NCI-H1930 (cell line): ENCODE data around the gene FAM110D.

Experiments used
- DNase-seq, 2 experiments: peaks; one replicate each; lab custom pipeline; 2025; lab: John Stamatoyannopoulos, UW

Gene FAM110D

DNA sequence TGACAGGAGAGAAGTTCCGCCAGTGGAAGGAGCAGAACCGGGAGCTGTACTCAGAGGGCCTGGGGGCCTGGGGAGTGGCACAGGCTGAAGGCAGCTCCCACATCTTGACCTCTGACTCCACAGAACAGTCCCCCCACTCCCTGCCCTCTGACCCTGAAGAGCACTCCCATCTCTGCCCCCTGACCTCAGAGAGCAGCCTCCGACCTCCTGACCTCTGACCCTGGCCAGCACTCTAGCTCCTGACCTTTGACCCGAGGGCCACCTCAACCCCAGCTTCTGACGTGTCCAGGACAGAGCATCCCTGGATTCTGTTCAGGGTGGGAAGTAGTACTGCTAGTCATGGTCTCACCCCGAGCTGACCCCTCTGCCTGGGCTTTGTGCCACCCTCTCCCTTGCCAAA is 30.5 kb downstream of the FAM110D start:
- no peak for DNase-seq

DNA sequence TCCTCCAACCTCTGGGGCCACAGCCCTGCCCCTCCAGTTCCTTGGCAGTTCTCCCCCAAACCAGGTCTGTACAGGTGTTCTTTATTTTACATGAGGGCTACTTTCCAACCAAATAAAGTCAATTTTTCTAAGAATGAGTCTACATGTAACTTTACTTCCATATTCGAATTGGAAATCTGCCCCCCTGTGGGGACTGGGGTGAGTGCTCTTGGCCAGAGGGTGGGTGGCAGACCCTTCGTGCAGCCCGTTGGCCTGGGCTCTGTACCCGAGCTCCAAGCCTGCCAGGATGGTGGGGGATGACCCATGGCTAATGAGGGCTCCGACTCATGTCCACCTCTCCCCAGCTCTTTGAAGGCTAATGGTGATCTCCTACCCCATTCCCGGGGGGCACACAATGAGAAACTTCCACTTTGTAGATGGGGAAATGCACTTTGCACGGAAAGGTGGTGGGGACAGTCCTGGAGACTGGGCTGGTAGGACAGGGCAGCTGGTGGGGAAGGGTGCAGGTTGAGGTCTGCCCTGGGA is 30.9 kb downstream of the FAM110D start:
- no peak for DNase-seq

DNA sequence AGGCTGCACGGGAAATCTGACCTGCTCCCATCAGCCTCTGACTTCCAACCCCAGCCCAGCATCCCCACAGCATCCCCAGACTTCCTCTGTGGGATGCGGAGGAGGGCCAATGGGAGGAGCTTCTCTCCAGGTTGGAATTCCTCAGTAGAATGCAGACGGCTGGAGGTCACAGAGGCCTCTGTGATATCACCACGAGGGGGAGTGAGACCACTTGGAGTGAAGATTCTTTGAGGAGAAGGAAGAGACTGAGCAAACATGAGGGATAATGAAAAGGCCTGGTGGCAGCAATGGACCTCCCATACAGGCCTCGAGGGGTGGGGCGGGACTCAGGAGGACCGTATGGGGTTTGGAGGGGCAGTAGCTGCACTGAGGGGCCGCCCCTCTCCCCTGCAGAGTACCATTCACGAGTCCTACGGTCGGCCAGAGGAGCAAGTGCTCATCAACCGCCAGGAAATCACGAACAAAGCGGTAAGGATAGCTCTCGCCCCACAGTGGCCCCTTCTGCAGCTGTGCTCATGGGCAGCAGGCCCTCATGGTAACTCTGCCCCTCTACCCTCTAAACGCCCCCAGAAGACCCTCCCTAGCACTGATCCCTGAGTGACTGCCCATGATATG is 31.6 kb downstream of the FAM110D start, which contains the start of gene CATSPER4:
Gene CATSPER4, plus strand, starts transcription at position 230 of the 615 bp plus-strand sequence. Its CDS starts 26 bp downstream, at position 256.
- peak in 1 of 2 experiments; percentile 22 for DNase-seq

DNA sequence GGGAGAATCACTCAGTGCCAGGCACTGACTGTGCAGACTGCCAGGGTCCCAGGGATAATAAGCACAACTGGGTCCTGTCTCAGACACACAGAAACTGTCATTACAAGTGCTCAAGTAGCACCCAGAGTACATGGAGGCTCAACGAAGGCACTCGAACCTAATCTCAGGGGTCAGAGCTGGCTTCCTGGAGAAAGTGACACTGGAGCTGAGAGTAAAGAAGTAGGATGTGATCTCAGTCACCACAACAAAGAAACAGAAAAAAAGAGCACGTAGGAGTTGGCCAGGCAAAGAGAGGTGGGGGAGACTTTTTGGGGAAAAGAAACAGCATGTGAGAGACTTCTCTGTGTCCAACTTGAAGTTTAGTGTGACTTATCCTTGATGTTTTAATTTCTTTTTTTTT is 32.9 kb downstream of the FAM110D start:
- no peak for DNase-seq

DNA sequence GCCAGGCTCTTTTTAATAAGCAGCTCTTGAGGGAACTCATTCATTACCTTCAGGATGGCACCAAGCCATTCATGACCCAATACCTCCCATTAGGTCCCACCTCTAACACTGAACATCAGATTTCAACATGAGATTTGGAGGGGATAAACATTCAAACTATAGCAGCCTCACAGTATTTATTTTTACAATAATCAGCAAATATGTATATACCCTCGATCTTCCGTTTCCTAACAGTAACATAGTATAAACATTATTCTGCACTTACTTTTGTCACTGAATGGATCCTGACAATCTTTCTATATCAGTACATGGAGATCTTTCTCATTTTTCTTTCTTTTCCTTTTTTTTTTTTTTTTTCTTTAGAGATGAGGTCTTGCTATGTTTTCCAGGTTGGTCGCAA is 36.9 kb downstream of the FAM110D start:
- DNase-seq = no peak

DNA sequence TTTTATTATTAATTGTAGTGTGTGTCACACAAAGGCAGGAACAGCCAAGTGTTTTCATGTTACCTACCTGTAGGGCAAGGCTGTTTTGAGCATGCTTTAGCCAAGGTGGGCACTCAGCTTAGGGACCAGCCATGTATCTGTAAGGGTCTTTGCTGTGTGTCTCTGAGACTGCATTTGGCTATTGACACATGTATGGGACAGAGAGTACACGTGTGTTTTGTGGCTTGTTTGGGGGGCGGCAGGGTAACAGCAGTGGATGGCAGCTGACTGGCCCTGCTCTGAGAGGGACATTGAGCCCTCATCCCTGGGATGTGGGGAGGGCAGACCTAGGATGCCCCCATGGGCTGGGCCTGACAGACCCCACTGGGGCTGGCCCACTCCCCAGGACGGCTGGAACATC is 38.4 kb downstream of the FAM110D start:
- DNase-seq = no peak

DNA sequence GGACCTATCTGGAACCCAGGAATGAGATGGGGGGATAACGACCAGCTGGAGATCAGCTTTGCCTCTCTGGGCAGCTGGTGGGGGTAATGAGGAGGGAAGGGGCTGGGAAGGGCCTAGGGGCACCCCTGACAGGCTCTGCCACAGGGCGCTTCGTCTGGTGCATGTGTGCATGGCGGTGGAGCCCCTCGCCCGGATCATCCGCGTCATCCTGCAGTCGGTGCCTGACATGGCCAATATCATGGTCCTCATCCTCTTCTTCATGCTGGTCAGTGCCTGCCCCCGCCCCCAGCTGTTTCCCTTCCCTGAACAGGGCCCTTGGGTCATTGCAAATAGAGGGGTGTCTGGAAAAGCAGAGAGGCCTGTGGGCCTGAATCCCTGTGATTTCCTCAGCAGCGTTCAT is 38.9 kb downstream of the FAM110D start:
- no peak for DNase-seq

DNA sequence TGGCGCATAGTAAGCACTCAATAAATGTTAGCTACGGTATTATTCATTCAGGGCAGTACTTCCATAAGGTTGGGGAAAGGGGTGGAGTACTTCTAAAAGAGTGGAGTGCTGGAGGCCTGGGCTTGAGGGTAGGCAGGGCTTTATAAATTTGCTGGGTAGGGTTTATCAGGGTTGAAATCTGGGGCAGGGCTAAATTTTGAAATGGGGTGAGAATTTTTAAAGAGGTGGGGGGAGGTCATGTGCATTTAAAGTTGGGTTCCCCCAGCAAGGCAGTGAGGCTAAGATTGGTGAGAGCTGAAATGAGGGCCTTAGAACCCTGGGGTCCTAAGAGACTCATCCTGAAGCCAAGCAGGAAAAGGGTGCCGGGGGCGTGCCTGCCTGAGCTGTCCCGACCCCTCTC is 41.5 kb downstream of the FAM110D start:
- no peak for DNase-seq

DNA sequence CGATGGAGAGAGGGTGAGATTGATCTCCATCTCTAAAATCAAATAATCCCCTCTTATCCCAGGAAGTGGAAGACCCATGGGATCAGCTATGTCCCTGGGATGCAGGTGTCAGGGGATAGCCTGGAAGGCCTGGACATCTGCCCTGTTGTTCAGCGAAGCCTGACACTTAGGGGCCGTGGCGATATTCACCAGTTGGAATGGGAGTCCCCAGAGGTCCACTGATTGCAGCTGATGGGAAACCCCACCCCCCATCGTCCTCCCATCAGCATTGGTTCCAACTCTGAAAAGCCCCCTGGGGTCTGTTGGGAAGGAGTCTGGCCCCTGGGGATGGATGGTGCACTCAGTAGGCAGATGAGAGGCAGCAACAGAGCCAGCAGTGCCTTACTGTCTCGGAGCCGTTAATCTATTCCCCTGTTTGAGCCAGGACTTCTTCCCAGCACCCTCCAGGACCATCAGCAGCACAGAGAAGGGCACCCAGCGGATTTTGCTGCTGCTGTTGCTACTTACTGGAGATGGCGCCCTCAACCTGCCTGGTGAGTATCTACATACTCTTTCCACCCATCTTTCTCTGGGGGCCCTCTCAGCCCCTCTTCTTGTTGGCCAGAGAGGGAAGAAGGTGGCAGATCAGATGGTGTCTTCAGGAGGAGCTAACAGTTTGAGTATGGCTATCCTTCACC is 44.9 kb downstream of the FAM110D start:
- no peak for DNase-seq

DNA sequence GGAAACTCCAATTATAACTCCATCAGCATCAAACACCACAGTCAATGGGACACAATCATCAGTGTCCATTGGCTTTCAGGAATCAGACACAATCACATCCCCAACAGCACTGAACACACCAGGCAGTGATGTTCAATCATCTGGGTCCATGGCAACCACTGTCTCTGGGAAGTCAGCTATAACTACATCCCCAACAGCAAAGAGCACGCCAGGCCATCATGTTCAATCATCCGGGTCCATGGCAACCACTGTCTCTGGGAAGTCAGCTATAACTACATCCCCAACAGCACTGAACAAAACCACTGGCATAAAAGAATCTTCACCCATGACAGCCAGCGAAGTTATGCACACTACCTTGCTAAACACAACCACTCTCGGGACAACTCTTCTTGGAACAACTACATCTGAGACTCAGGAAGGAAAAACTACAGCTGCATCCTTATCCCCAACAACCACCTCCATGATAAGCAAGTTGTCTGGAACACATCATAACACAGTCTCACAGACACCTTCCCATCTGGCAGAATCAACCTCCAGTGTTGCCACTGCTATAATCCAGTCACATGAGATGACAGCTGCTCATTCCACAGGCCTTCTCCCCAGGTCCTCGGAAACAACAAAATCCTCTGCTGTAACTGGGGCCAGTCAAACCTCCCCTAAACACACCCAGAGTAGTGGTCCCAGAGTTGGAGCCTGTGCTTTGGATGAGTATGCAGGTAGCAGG is 51.4 kb downstream of the FAM110D start:
- no peak for DNase-seq

DNA sequence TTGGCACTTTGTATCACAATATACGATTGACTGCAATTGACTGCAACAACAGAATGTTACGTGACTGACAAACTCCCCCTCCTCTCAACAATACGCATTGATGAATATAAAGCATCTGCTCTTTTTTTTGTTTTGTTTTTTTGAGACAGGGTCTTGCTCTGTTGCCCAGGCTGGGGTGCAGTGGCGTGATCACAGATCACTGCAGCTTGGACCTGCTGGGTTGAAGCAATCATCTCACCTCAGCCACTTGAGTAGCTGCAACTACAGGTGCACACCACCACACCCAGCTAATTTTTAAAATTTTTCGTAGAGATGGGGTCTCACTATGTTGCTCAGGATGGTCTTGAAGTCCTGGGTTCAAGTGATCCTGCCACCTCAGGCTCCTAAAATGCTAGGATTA is 53.8 kb downstream of the FAM110D start:
- DNase-seq = no peak

DNA sequence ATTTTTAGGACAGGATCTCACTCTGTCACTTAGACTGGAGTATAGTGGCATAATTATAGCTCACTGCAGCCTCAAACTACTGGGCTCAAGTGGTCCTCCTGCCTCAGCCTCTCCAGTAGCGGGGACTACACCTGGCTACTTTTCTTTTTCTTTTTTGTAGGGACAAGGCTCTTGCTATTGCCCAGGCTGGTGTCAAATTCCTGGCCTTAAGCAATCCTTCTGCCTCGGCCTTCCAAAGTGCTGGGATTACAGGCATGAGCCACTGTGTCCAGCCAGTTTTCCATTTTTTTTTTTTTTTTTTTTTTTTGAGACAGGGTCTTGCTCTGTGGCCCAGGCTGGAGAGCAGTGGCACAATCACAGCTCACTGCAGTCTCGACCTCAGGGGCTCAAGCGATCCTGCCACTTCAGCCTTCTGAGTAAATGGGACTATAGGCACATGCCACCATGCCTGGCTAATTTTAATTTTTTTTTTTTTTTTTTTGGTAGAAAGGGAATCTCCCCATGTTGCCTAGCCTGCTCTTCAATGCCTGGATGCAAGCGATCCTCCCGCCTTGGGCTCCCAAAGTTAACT is 54.5 kb downstream of the FAM110D start:
- no peak for DNase-seq
